Ascending aorta (tissue), 2 donors: Measurements from ENCODE around the gene FAM118B. TPM values are rescaled to one million over a fixed set of nuclear protein-coding genes. Genes with fewer than 3 reads are reported as not detected.

Experiments used
- DNase-seq, 2 donors: peaks; one replicate each; pipeline ENCODE4 v3.0.0-alpha.2; 2019; ENCODE audit warnings: low spot score in 2 of 2
- H3K27ac ChIP-seq, 2 donors: fragments of 200-600 bp; sonication (generic); one replicate each; pipeline ENCODE4 v1.5.1; 2016 to 2017; ENCODE audit warnings: mild to moderate bottlenecking in 1 of 2
- H3K27me3 ChIP-seq: fragments of 200-600 bp; sonication (generic); one replicate; pipeline ENCODE4 v1.5.1; 2017
- H3K36me3 ChIP-seq, 2 donors: fragments of 200-600 bp; sonication (generic); one replicate each; pipeline ENCODE4 v1.5.1; 2016
- H3K4me1 ChIP-seq, 2 donors: fragments of 200-600 bp; sonication (generic); one replicate each; pipeline ENCODE4 v1.5.1; 2016 to 2017; ENCODE audit warnings: mild to moderate bottlenecking in 1 of 2
- H3K4me3 ChIP-seq, 2 donors: fragments of 200-600 bp; sonication (generic); one replicate each; pipeline ENCODE4 v1.5.1; 2016 to 2017; ENCODE audit warnings: mild to moderate bottlenecking in 1 of 2
- H3K9me3 ChIP-seq, 2 donors: fragments of 200-600 bp; sonication (generic); one replicate each; pipeline ENCODE4 v1.5.1; 2016
- intact Hi-C: fragments of 100-400 bp; cut with DNase I; formaldehyde crosslinking; loops from one replicate; pipeline ENCODE4 v1.15.1; 2023
- total RNA-seq: library from RNA; depleted of rRNA; stranded (reverse); fragments of >200 nt; gene quantifications from one replicate; pipeline ENCODE4 v1.1.0, GENCODE V29; 2016
- TF ChIP-seq, protein P1 (sequence below), 3 experiments: fragments of 200-600 bp in 2 of 3; fragments of 450-650 bp in 1 of 3; sonication (generic) in 2 of 3; IDR thresholded peaks; one replicate each; pipeline ENCODE4 v1.5.1; 2016 to 2019; ENCODE audit warnings: antibody characterized with exemption in 3 of 3, mild to moderate bottlenecking in 1 of 3, moderate library complexity in 1 of 3

Gene FAM118B
- total RNA-seq, 1 donor from 2014 or later = 14.0 TPM

- DNase-seq = no peak
- intact Hi-C loops = loop anchor here (1.0 to 10.0 kb wide), 8 partner anchors 37 to 1155 kb away; partner anchors contain the start of genes CDON, CHEK1, DCPS and FAM118B
- Histone ChIP-seq H3K36me3 (peaks cover 44 to 47% of the 10 kb centered on the region in 2 donors), H3K4me3 (peak overlapping the region; percentile 81 to 93), H3K4me1 (peaks cover 0 to 13% of the 10 kb centered on the region in 2 donors), H3K27ac (peak overlapping the region; percentile 90 to 91), H3K27me3 (no peaks in the 10 kb centered on the region), H3K9me3 (no peaks in the 10 kb centered on the region)
- TF ChIP-seq, protein P1, sequence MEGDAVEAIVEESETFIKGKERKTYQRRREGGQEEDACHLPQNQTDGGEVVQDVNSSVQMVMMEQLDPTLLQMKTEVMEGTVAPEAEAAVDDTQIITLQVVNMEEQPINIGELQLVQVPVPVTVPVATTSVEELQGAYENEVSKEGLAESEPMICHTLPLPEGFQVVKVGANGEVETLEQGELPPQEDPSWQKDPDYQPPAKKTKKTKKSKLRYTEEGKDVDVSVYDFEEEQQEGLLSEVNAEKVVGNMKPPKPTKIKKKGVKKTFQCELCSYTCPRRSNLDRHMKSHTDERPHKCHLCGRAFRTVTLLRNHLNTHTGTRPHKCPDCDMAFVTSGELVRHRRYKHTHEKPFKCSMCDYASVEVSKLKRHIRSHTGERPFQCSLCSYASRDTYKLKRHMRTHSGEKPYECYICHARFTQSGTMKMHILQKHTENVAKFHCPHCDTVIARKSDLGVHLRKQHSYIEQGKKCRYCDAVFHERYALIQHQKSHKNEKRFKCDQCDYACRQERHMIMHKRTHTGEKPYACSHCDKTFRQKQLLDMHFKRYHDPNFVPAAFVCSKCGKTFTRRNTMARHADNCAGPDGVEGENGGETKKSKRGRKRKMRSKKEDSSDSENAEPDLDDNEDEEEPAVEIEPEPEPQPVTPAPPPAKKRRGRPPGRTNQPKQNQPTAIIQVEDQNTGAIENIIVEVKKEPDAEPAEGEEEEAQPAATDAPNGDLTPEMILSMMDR (IDR thresholded peaks at IDR 0.05) = no peak
Measured at GRCh38 chr11:126267650-126268049, 56.1 kb downstream of the FAM118B start.

DNA sequence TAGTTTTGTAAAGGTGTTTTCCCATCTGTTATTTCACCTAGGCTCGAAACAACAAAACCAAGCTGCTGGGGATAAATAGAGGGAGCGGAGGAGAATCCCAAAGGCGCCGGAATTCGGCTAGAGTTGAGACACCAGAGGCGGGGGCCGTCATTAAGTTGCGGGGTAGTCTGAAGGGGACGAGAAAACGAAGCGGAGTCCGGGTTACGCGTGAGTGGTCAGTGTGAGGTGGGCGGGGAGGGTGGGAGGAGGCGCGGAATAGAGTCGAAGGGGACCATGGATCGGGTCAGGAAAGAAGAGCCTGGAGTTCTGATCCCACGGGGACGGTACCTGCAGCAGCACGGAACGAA, 56.8 kb downstream of the FAM118B start:
- no peak for DNase-seq
- H3K27me3 ChIP-seq = no peaks in the 10 kb centered on the region
- H3K4me1 ChIP-seq = peaks cover 0 to 13% of the 10 kb centered on the region in 2 donors
- peaks cover 39 to 46% of the 10 kb centered on the region in 2 donors for H3K36me3 ChIP-seq
- TF ChIP-seq, protein P1 (IDR thresholded peaks at IDR 0.05) = no peak
- H3K9me3 ChIP-seq = no peaks in the 10 kb centered on the region
- peak overlapping the region; percentile 90 to 91 for H3K27ac ChIP-seq
- peak overlapping the region; percentile 81 to 93 for H3K4me3 ChIP-seq
- intact Hi-C loops = loop anchor here (1.0 to 10.0 kb wide), 8 partner anchors 36 to 1156 kb away; partner anchors contain the start of genes CDON, CHEK1, DCPS and FAM118B

DNA sequence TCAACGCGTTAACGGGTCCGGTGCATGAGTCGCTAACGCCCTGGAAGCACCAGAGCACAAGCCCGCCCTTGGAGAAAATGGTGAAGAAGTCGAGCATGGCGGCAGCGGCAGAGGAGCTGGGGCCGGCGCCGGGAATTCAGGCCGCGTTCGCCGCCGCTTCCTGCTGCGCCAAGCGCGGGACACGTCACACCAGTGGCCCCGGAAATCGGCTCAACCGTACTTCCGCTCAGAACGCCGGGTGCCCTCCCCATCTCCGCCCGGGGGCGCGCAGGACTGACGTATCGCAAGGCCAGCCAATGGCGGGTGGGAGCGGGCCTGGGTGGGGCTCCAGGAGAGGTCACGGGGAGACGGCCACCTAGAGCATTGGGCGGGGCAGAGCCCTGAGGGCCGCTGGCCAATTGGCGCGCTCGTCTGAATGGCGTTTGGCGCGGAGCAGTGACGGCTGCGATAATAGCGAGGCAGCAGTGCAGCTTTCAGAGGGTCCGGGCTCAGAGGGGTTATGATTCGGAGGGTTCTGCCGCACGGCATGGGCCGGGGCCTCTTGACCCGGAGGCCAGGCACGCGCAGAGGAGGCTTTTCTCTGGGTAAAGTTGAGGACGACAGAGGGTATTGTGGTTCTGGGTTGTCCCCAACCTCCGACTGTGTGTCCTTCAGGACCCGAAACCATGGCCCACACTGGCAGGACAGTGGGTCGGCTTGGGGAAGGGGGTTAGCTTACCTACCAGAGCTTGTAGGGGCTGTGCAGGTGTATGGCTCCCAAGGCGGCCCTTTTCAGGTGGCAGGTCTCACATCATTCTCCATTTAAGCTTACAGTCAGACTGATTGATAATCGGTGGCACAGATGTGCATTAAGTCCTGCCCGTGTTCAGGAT, 57.4 kb downstream of the FAM118B start, which contains the start of the genes FOXRED1 and SRPRA:
Gene FOXRED1 (plus strand): TSS at position 447 of the 872 bp plus-strand sequence. CDS start 53 bp downstream, at position 500.
Gene SRPRA (minus strand): TSS at position 188 of the 872 bp plus-strand sequence. CDS start 91 bp downstream, at position 97.
- intact Hi-C loops = loop anchor here (1.0 to 10.0 kb wide), 10 partner anchors 14 to 1157 kb away; partner anchors contain the start of genes CDON, CHEK1, DCPS and FAM118B
- peaks cover 0 to 13% of the 10 kb centered on the region in 2 donors for H3K4me1 ChIP-seq

GRCh38 chr11:126277322-126277721, 65.7 kb downstream of the FAM118B start:
- TF ChIP-seq, protein P1 (IDR thresholded peaks at IDR 0.05) = no peak
- no peak overlapping the region for H3K4me3 ChIP-seq
- H3K9me3 ChIP-seq = no peaks in the 10 kb centered on the region
- peaks cover 0 to 6% of the 10 kb centered on the region in 2 donors for H3K4me1 ChIP-seq
- intact Hi-C loops = no loop called here
- no peaks in the 10 kb centered on the region for H3K27me3 ChIP-seq
- DNase-seq = no peak
- H3K27ac ChIP-seq = no peak overlapping the region
- peaks cover 18 to 26% of the 10 kb centered on the region in 2 donors for H3K36me3 ChIP-seq

More for the DNA sequence above, 57.4 kb downstream of the FAM118B start, which contains the start of the genes FOXRED1 and SRPRA:
- no peaks in the 10 kb centered on the region for H3K9me3 ChIP-seq
- peak within 1 kb of the TSS; percentile 81 to 93 for H3K4me3 ChIP-seq
- no peaks in the 10 kb centered on the region for H3K27me3 ChIP-seq
- DNase-seq = peak; percentile 97 to 100
- peaks cover 37 to 42% of the 10 kb centered on the region in 2 donors for H3K36me3 ChIP-seq
- peak within 1 kb of the TSS; percentile 90 to 91 for H3K27ac ChIP-seq
- TF ChIP-seq, protein P1 (IDR thresholded peaks at IDR 0.05) = no peak

DNA sequence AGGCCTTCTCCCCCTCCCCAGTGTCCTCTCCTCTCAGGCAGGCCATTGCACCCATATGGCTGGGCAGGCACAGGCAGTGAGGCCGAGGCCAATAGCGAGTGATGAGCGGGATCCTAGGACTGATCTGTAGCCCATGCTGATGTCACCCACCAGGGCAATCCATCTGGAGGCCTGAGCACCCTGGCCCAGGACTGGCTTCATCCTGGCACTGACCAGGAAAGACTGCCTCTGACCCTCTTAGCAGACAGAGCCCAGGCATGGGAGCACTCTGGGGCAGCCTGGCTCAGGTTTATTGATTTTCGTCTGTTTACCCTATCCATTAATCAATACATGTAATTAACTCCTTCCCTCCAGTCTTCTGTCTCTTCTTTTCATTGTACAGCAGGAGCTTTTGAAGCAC, 66.2 kb downstream of the FAM118B start:
- peaks cover 18 to 25% of the 10 kb centered on the region in 2 donors for H3K36me3 ChIP-seq
- intact Hi-C loops = no loop called here
- DNase-seq = no peak
- H3K27me3 ChIP-seq = no peaks in the 10 kb centered on the region
- no peak overlapping the region for H3K27ac ChIP-seq
- TF ChIP-seq, protein P1 (IDR thresholded peaks at IDR 0.05) = no peak
- H3K4me1 ChIP-seq = peaks cover 0 to 6% of the 10 kb centered on the region in 2 donors
- no peaks in the 10 kb centered on the region for H3K9me3 ChIP-seq
- no peak overlapping the region for H3K4me3 ChIP-seq
